Measurements from ENCODE around the gene PLEKHG4.

PLEKHG4 gene

DNA sequence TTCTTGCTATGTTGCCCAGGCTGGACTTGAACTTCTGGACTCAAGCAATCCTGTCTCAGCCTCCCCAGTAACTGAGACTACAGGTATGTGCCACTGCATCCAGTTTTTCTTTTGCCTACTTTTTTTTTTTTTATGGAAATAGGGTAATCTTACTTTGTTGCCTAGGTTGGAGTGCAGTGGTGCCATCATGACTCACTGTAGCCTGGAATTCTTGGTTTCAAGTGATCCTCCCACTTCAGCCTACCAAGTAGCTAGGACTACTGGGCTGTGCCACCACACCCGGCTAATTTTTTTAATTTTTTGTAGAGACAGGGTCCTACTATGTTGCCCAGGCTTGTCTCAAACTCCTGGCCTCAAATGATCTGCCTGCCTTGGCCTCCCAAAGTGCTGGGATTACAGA, 57.3 kb downstream of the PLEKHG4 start:
- no peak for DNase-seq
